ENCODE measurements around the gene CALML4.

CALML4 gene

GRCh38 chr15:68196445-68197169, 8.5 kb downstream of the CALML4 start:
- TF ChIP-seq ZNF274 (IDR thresholded peaks at IDR 0.05; ENCODE audit: low read depth, low read length): no peak
- H3K4me3 ChIP-seq (ENCODE audit: low read length): no peak overlapping the region

- no peak for TF ChIP-seq ZNF274 (IDR thresholded peaks at IDR 0.05; ENCODE audit: low read depth, low read length)
- no peak overlapping the region for H3K4me3 ChIP-seq (ENCODE audit: low read length)
These were observed 9.6 kb downstream of the CALML4 start for GRCh38 chr15:68195336-68196112.

GRCh38 chr15:68192804-68193486, 12.2 kb downstream of the CALML4 start:
- no peak overlapping the region for H3K4me3 ChIP-seq (ENCODE audit: low read length)
- no peak for TF ChIP-seq ZNF274 (IDR thresholded peaks at IDR 0.05; ENCODE audit: low read depth, low read length)

DNA sequence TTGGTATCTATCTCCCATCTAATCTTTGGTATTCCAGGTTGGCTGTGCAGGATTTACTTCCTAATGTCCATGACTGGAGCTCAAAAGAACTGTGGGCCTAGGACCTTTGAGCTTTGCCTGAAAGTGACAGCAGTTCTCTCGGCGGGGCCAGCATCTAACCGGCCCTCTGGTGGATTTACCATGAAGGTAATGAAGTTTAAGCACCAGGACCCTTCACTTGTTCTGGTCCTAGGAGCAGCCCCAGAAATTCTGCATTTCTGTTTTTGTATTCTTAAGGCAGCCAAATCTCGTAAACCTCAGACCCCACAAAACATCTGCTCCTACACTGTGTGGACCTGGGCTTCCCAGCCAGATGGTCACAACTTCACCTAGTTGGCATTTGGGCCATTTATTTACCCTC, 13.0 kb downstream of the CALML4 start:
- no peak for TF ChIP-seq ZNF274 (IDR thresholded peaks at IDR 0.05; ENCODE audit: low read depth, low read length)

GRCh38 chr15:68191555-68191954, 13.6 kb downstream of the CALML4 start:
- no peak for TF ChIP-seq ZNF274 (IDR thresholded peaks at IDR 0.05; ENCODE audit: low read depth, low read length)
- H3K4me3 ChIP-seq (ENCODE audit: low read length): no peak overlapping the region; the same call in 1 of the 2 replicates

More for the DNA sequence above, 13.0 kb downstream of the CALML4 start:
- no peak overlapping the region for H3K4me3 ChIP-seq (ENCODE audit: low read length)

DNA sequence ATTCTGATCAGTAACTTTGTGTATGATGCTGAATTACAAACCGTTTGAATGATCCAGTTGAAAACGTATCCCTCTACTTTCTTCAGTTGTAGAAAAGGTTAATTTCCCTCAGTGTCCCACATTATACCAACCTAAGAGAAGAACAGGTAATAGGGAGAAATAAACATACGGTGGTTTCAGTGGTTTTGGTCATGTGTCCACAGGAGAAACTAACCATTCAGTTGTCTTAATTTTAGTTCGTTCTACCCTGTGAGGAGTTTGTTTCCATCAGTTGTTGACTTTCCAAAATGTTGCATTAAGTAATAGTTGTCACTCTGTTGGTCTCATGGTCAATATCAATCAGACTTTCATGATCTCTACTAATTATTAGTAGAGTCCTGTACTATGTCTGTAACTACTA, 15.1 kb downstream of the CALML4 start:
- no peak for TF ChIP-seq ZNF274 (IDR thresholded peaks at IDR 0.05; ENCODE audit: low read depth, low read length)
- no peak overlapping the region for H3K4me3 ChIP-seq (ENCODE audit: low read length)

DNA sequence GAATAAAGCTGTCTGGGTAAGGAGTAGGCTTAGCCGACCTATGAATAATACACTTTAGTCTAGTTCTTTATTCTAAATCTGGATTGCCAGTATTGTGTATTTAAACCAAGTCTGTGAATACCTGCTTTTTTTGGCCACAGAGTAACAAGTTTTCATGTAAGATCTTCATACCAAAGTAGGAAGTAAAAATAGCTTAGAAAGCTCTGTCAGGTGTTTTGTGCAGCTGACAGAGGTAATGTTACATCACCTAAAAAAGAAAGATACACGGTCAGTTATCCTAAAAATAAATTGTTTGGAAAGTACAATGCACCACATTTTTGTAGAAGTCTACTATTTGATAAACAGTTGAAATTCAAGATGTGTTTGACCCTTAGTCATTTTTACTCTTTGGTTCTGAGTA, 16.5 kb downstream of the CALML4 start:
- H3K4me3 ChIP-seq (ENCODE audit: low read length): no peak overlapping the region
- TF ChIP-seq ZNF274 (IDR thresholded peaks at IDR 0.05; ENCODE audit: low read depth, low read length): no peak

- TF ChIP-seq ZNF274 (IDR thresholded peaks at IDR 0.05; ENCODE audit: low read depth, low read length): no peak
- no peak overlapping the region for H3K4me3 ChIP-seq (ENCODE audit: low read length)
These were observed 17.6 kb downstream of the CALML4 start for GRCh38 chr15:68187559-68187958.

DNA sequence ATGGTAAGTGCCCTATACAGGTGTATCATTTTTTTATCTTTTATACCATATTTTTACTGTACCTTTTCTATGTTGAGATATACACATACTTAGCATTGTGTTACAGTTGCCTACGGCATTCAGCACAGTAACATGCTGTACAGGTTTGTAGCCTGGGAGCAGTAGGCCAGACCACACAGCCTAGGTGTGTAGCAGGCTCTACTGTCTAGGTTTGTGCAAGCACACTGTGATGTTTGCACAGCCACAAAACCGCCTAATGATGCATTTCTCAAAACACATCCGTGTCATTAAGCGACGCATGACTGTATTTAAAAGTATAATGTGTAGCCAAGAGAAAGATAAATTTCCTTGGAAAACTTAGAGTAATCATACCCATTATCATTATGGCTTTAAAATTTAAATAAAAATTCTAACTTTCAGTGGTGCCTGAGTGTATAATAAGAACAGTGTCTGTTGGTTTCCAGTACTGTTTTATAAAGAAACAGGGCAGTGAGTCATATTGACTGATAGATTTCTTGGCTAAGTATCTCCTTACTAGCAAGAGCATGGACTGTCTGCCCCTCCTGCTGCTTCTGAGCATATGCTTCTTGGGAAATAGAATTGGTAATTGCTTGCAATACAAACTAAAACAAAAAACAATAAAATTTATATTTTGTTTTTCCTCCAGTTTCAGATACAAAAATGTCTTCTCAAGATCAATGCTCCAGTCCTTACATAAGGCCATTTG, 18.3 kb downstream of the CALML4 start:
- H3K4me3 ChIP-seq (ENCODE audit: low read length): no peak overlapping the region
- TF ChIP-seq ZNF274 (IDR thresholded peaks at IDR 0.05; ENCODE audit: low read depth, low read length): no peak

GRCh38 chr15:68184616-68185480, 20.3 kb downstream of the CALML4 start:
- no peak for TF ChIP-seq ZNF274 (IDR thresholded peaks at IDR 0.05; ENCODE audit: low read depth, low read length)
- no peak overlapping the region for H3K4me3 ChIP-seq (ENCODE audit: low read length)

- H3K4me3 ChIP-seq (ENCODE audit: low read length): no peak overlapping the region
- TF ChIP-seq ZNF274 (IDR thresholded peaks at IDR 0.05; ENCODE audit: low read depth, low read length): no peak
These were observed 21.4 kb downstream of the CALML4 start for GRCh38 chr15:68183616-68184315.

DNA sequence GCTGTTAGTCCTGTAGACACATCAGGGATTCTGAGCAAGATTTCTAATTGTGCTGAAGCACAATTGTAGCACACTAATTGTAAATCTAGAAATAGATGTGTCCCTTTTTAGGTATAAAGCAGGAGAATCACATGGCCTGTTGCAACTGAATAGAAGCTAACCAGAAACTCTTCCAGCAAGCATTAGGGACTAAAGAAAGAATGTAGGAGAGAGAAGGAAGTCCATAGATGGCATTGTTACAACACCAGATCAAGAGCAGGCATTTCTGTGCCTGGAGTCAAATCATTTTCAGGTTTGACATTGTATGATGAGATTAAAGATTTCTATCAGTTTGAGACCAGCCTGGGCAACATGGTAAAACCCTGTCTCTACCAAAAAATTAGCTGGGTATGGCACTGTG, 27.4 kb downstream of the CALML4 start:
- no peak for TF ChIP-seq ZNF274 (IDR thresholded peaks at IDR 0.05; ENCODE audit: low read depth, low read length)
- H3K4me3 ChIP-seq (ENCODE audit: low read length): no peak overlapping the region

DNA sequence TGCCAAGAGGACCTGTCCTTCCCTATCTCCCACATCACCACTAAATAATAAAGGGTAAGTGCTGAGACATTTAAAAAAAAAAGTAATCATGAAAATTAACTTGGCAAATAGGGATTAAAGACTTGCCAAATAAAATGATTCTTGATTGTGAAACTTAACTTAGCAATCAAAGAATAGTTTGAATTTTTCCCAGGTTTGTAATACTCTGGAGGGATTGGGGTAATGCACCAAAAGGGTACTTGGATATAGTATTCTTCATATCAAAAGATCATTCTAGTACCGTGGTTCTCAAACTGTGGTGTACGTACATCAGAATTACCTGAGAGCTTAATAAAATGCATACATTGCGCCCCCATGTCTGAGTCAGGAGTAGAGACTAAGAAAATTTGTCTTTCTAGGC, 28.5 kb downstream of the CALML4 start:
- H3K4me3 ChIP-seq (ENCODE audit: low read length): no peak overlapping the region
- TF ChIP-seq ZNF274 (IDR thresholded peaks at IDR 0.05; ENCODE audit: low read depth, low read length): no peak

All from GM08714 (cell line).